Hindlimb muscle (tissue), 1 donor: ENCODE results near the gene PRKN. TPM values are rescaled to one million over a fixed set of nuclear protein-coding genes. Genes with fewer than 3 reads are reported as not detected.

Experiments used
- DNase-seq: peaks from one replicate; pipeline ENCODE4 v3.0.0-alpha.2; 2013
- polyA plus RNA-seq: library from polyadenylated mRNA; unstranded; fragments of 120-200 nt; gene quantifications from one replicate; pipeline ENCODE4 v1.2.1, GENCODE V29; 2013; ENCODE audit not compliant: insufficient read length

PRKN gene
- polyA plus RNA-seq, 1 donor: 4.5 TPM

GRCh38 chr6:162528538-162528937 is 199.0 kb downstream of the PRKN start:
- DNase-seq: no peak

- no peak for DNase-seq
Observed at GRCh38 chr6:162526960-162527359, 200.6 kb downstream of the PRKN start.

- peak; percentile 72 for DNase-seq
Observed at GRCh38 chr6:162525181-162525580, 202.4 kb downstream of the PRKN start.

GRCh38 chr6:162512744-162513143 is 214.8 kb downstream of the PRKN start:
- no peak for DNase-seq

GRCh38 chr6:162497389-162497788 is 230.2 kb downstream of the PRKN start:
- no peak for DNase-seq

GRCh38 chr6:162493917-162494316 is 233.6 kb downstream of the PRKN start:
- DNase-seq: no peak

- no peak for DNase-seq
Observed at GRCh38 chr6:162491637-162492036, 235.9 kb downstream of the PRKN start.

- no peak for DNase-seq
Observed at GRCh38 chr6:162489101-162489976, 238.2 kb downstream of the PRKN start.

- DNase-seq: no peak
Observed at GRCh38 chr6:162488444-162488843, 239.1 kb downstream of the PRKN start.

GRCh38 chr6:162485464-162485863 is 242.1 kb downstream of the PRKN start:
- DNase-seq: no peak

GRCh38 chr6:162481938-162482337 is 245.6 kb downstream of the PRKN start:
- no peak for DNase-seq

GRCh38 chr6:162481320-162481719 is 246.2 kb downstream of the PRKN start:
- no peak for DNase-seq

GRCh38 chr6:162478192-162478671 is 249.3 kb downstream of the PRKN start:
- DNase-seq: no peak

- DNase-seq: no peak
Observed at GRCh38 chr6:162474722-162475121, 252.8 kb downstream of the PRKN start.

- DNase-seq: no peak
Observed at GRCh38 chr6:162471842-162472241, 255.7 kb downstream of the PRKN start.

GRCh38 chr6:162468326-162468725 is 259.2 kb downstream of the PRKN start:
- peak; percentile 20 for DNase-seq

GRCh38 chr6:162467679-162468078 is 259.9 kb downstream of the PRKN start:
- DNase-seq: no peak

GRCh38 chr6:162463576-162463975 is 264.0 kb downstream of the PRKN start:
- no peak for DNase-seq

GRCh38 chr6:162459985-162460384 is 267.6 kb downstream of the PRKN start:
- no peak for DNase-seq

GRCh38 chr6:162450358-162450757 is 277.2 kb downstream of the PRKN start:
- no peak for DNase-seq

- DNase-seq: no peak
Observed at GRCh38 chr6:162448294-162448693, 279.3 kb downstream of the PRKN start.

GRCh38 chr6:162443101-162443500 is 284.5 kb downstream of the PRKN start:
- no peak for DNase-seq

- no peak for DNase-seq
Observed at GRCh38 chr6:162442687-162443086, 284.9 kb downstream of the PRKN start.

- no peak for DNase-seq
Observed at GRCh38 chr6:162441991-162442390, 285.6 kb downstream of the PRKN start.
